H1 (cell line): ENCODE results near the gene CUX1. TPM values are rescaled to one million over a fixed set of nuclear protein-coding genes. Genes with fewer than 3 reads are reported as not detected.

Experiments
- CTCF ChIA-PET: fragments of 300-600 bp; sonication (Branson Sonifier 250); formaldehyde crosslinking; loops from one replicate; lab custom pipeline; 2021; ENCODE audit not compliant: partially characterized antibody; lab: Charles Lee
- POLR2A ChIA-PET: fragments of 300-600 bp; sonication (Branson Sonifier 250); formaldehyde crosslinking; loops from one replicate; lab custom pipeline; 2021; ENCODE audit warnings: inconsistent platforms; ENCODE audit not compliant: partially characterized antibody; lab: Charles Lee
- DNase-seq, 2 experiments: peaks; one replicate each; pipeline versions ENCODE4 v3.0.0 to v3.0.0-alpha.2; 2010 to 2022; ENCODE audit warnings: low spot score in 2 of 2, low read depth in 1 of 2, mixed read lengths in 1 of 2
- FAIRE-seq: peaks from 2 replicates; lab custom pipeline; 2011; peaks lifted over from hg19 to GRCh38; lab: Jason Lieb, UNC
- H2AFZ ChIP-seq: 2 replicates; pipeline ENCODE4 v1.8.1; 2012; ENCODE audit warnings: low read length, inconsistent platforms
- H2AK5ac ChIP-seq: 2 replicates; pipeline ENCODE4 v1.6.1; 2013; ENCODE audit warnings: low read depth, low read length
- H2BK120ac ChIP-seq: replicated peaks from 2 replicates; pipeline ENCODE3; 2013; ENCODE audit warnings: low read depth, low read length, inconsistent platforms
- H2BK12ac ChIP-seq: 2 replicates; pipeline ENCODE4 v1.6.1; 2013; ENCODE audit warnings: low read depth, low read length
- H2BK15ac ChIP-seq: 2 replicates; pipeline ENCODE4 v1.6.1; 2013; ENCODE audit warnings: low read length
- H2BK20ac ChIP-seq: 2 replicates; pipeline ENCODE4 v1.6.1; 2013; ENCODE audit warnings: low read length
- H2BK5ac ChIP-seq: 2 replicates; pipeline ENCODE4 v1.6.1; 2013; ENCODE audit warnings: low read depth, low read length
- H3K14ac ChIP-seq: 2 replicates; pipeline ENCODE4 v1.6.1; 2013; ENCODE audit warnings: inconsistent platforms; ENCODE audit not compliant: insufficient read length
- H3K18ac ChIP-seq: 2 replicates; pipeline ENCODE4 v1.6.1; 2013; ENCODE audit warnings: low read length; ENCODE audit errors: extremely low read depth
- H3K23ac ChIP-seq: 2 replicates; pipeline ENCODE4 v1.6.1; 2013; ENCODE audit warnings: inconsistent platforms; ENCODE audit not compliant: insufficient read length
- H3K23me2 ChIP-seq: 2 replicates; pipeline ENCODE4 v1.6.1; 2013; ENCODE audit warnings: low read depth, low read length
- H3K27ac ChIP-seq: 2 replicates; pipeline ENCODE4 v1.6.1; 2011; ENCODE audit warnings: low read depth, low read length, inconsistent platforms
- H3K27me3 ChIP-seq, 4 experiments: replicated peaks in 1 of 4; 1 replicate in 1 of 4; 2 replicates in 3 of 4; pipeline versions ENCODE4 v1.6.1 to v1.8.1; 2011 to 2013; ENCODE audit warnings: low read length in 3 of 4, mild to moderate bottlenecking in 3 of 4, inconsistent platforms in 2 of 4, mixed read lengths in 2 of 4, moderate library complexity in 1 of 4; ENCODE audit not compliant: control insufficient read depth in 3 of 4, insufficient read depth in 3 of 4; ENCODE audit errors: extremely low read depth in 1 of 4
- H3K36me3 ChIP-seq, 4 experiments: 2 replicates each; pipeline versions ENCODE4 v1.6.1 to v1.8.1; 2011 to 2013; ENCODE audit warnings: mild to moderate bottlenecking in 4 of 4, low read length in 3 of 4, moderate library complexity in 2 of 4, control low read depth in 1 of 4, inconsistent platforms in 1 of 4; ENCODE audit not compliant: insufficient read depth in 4 of 4, control insufficient read depth in 2 of 4
- H3K4ac ChIP-seq: replicated peaks from 2 replicates; pipeline ENCODE3; 2013; ENCODE audit warnings: low read length, low read depth, mixed read lengths, inconsistent platforms; ENCODE audit not compliant: insufficient read length
- H3K4me1 ChIP-seq, 4 experiments: replicated peaks in 1 of 4; 1 replicate in 1 of 4; 2 replicates in 3 of 4; pipeline versions ENCODE4 v1.6.1 to v1.8.1; 2011 to 2013; ENCODE audit warnings: low read length in 3 of 4, inconsistent platforms in 2 of 4, mixed read lengths in 1 of 4; ENCODE audit not compliant: insufficient read depth in 4 of 4, control insufficient read depth in 3 of 4
- H3K4me2 ChIP-seq, 2 experiments: 2 replicates each; pipeline versions ENCODE4 v1.6.1 to v1.8.1; 2011 to 2013; ENCODE audit warnings: low read depth in 2 of 2, low read length in 2 of 2, control low read depth in 1 of 2, inconsistent platforms in 1 of 2, mild to moderate bottlenecking in 1 of 2; ENCODE audit not compliant: insufficient read depth in 1 of 2
- H3K4me3 ChIP-seq, 4 experiments: fragments of 200-600, 300-600 bp in 1 of 4; sonication (generic), shearing (Covaris generic), sonication (Bioruptor Twin) in 1 of 4; 2 replicates each; pipeline versions ENCODE4 v1.5.1 to v1.8.1; 2011 to 2016; ENCODE audit warnings: low read length in 4 of 4, low read depth in 3 of 4, control low read depth in 2 of 4, inconsistent platforms in 2 of 4, mild to moderate bottlenecking in 2 of 4, mixed read lengths in 1 of 4, moderate library complexity in 1 of 4; ENCODE audit not compliant: insufficient read depth in 2 of 4; ENCODE audit errors: extremely low read depth in 1 of 4
- H3K56ac ChIP-seq: replicated peaks from 2 replicates; pipeline ENCODE3; 2013; ENCODE audit warnings: low read depth, mild to moderate bottlenecking, mixed read lengths, low read length, inconsistent platforms; ENCODE audit not compliant: insufficient read length
- H3K79me1 ChIP-seq: 2 replicates; pipeline ENCODE4 v1.6.1; 2013; ENCODE audit warnings: low read depth, low read length, control low read depth
- H3K79me2 ChIP-seq, 2 experiments: 2 replicates each; pipeline versions ENCODE4 v1.6.1 to v1.8.1; 2012 to 2013; ENCODE audit warnings: low read length in 2 of 2, mild to moderate bottlenecking in 2 of 2, inconsistent platforms in 1 of 2; ENCODE audit not compliant: insufficient read depth in 2 of 2, control insufficient read depth in 1 of 2
- H3K9ac ChIP-seq, 4 experiments: replicated peaks in 1 of 4; 1 replicate in 1 of 4; 2 replicates in 3 of 4; pipeline versions ENCODE4 v1.6.1 to v1.8.1; 2011 to 2013; ENCODE audit warnings: low read depth in 3 of 4, low read length in 3 of 4, control low read depth in 2 of 4, mild to moderate bottlenecking in 2 of 4, moderate library complexity in 2 of 4, inconsistent platforms in 1 of 4; ENCODE audit errors: extremely low read depth in 1 of 4
- H3K9me3 ChIP-seq, 2 experiments: 2 replicates each; pipeline versions ENCODE4 v1.6.1 to v1.8.1; 2012 to 2013; ENCODE audit warnings: mild to moderate bottlenecking in 2 of 2, moderate library complexity in 2 of 2, control low read depth in 1 of 2, inconsistent platforms in 1 of 2, low read depth in 1 of 2, low read length in 1 of 2, mixed read lengths in 1 of 2; ENCODE audit not compliant: insufficient read depth in 2 of 2
- H4K20me1 ChIP-seq, 2 experiments: replicated peaks in 1 of 2; 2 replicates each; pipeline versions ENCODE3 to v1.8.1; 2011 to 2013; ENCODE audit warnings: inconsistent platforms in 2 of 2, low read length in 2 of 2, mild to moderate bottlenecking in 1 of 2; ENCODE audit not compliant: insufficient read depth in 2 of 2, control insufficient read depth in 1 of 2
- H4K5ac ChIP-seq: 2 replicates; pipeline ENCODE4 v1.6.1; 2013; ENCODE audit warnings: low read length, low read depth, mixed read lengths, inconsistent platforms; ENCODE audit not compliant: insufficient read length
- H4K8ac ChIP-seq: 2 replicates; pipeline ENCODE4 v1.8.0; 2013; ENCODE audit warnings: mild to moderate bottlenecking, moderate library complexity, low read length, inconsistent platforms; ENCODE audit not compliant: insufficient read depth; ENCODE audit errors: extremely low read depth
- H4K91ac ChIP-seq: replicated peaks from 2 replicates; pipeline ENCODE3; 2013; ENCODE audit warnings: low read length, mixed read lengths, inconsistent platforms; ENCODE audit not compliant: insufficient read length
- WGBS, 2 experiments: shearing (Covaris generic) in 1 of 2; methylation state at CpG; one replicate each; pipeline versions ENCODE4 v1.1.6 to v1.1.7; 2013 to 2015; ENCODE audit warnings: low lambda C conversion rate in 2 of 2, mixed read lengths in 2 of 2, inconsistent platforms in 1 of 2, low coverage in 1 of 2, missing lambda C conversion rate in 1 of 2; ENCODE audit not compliant: insufficient replicate concordance in 2 of 2, insufficient coverage in 1 of 2, insufficient read length in 1 of 2; ENCODE audit errors: extremely low coverage in 1 of 2, missing lambda C conversion rate in 1 of 2; 5-methylcytosine and 5-hydroxymethylcytosine counted together
- polyA plus RNA-seq, 7 experiments: library from polyadenylated mRNA; depleted of rRNA in 3 of 7; stranded (reverse) in 5 of 7; unstranded in 2 of 7; fragments of >200 nt in 5 of 7; fragments of 200-250 nt in 2 of 7; gene quantifications; 1 replicate in 5 of 7; 2 replicates in 1 of 7; 4 replicates in 1 of 7; pipeline versions ENCODE4 v1.2.1 to v1.2.3, GENCODE V29; 2011 to 2013; ENCODE audit warnings: missing spikeins in 2 of 7, mixed read lengths in 2 of 7
- total RNA-seq: library from RNA; stranded (reverse); fragmentation: NEBNext Ultra II Directional; extraction: Animal tissue kit (Norgen Biotek cat#: 25700); gene quantifications from 2 replicates; pipeline ENCODE4 v1.2.1, GENCODE V29; 2021

Gene CUX1
- total and polyA plus RNA-seq, 2 of the 8 experiments (the other 6 are each of a cell fraction or from before 2014, with no cell fraction given): 21.6 to 65.9 TPM

GRCh38 chr7:102059524-102059923, 242.1 kb downstream of the CUX1 start:
- DNase-seq (no peak), FAIRE-seq (no peak)
- H2BK12ac ChIP-seq: no peak overlapping the region
- H3K4me3 ChIP-seq: no peak overlapping the region
- H4K20me1 ChIP-seq: peaks cover 1 to 7% of the 10 kb centered on the region in 2 experiments
- ChIA-PET CTCF (interaction anchor here (0.7 to 1.5 kb wide), 4 partner anchors 10 to 48 kb away, joined by 3 to 4 read pairs (median 3); no protein-coding TSS in a partner anchor), POLR2A (no interaction called here)
- no peak overlapping the region for H3K18ac ChIP-seq
- no peak overlapping the region for H2BK120ac ChIP-seq
- no peak overlapping the region for H4K5ac ChIP-seq
- no peak overlapping the region for H3K14ac ChIP-seq
- H2BK15ac ChIP-seq: no peak overlapping the region
- no peak overlapping the region for H3K23ac ChIP-seq
- H3K36me3 ChIP-seq: no peaks in the 10 kb centered on the region
- H3K27me3 ChIP-seq: no peaks in the 10 kb centered on the region
- no peaks in the 10 kb centered on the region for H3K9me3 ChIP-seq
- H3K79me1 ChIP-seq: 0 out of 2 replicates have a peak, but pooled peaks cover 2% of the 10 kb centered on the region
- H2BK5ac ChIP-seq: no peak overlapping the region
- no peak overlapping the region for H2AFZ ChIP-seq
- H2BK20ac ChIP-seq: no peak overlapping the region
- H3K4ac ChIP-seq: no peak overlapping the region
- WGBS, 2 experiments: 94% methylated on average over 7 of the region's 9 CpGs; no CpG with 5 or more reads in 1 of the 2 experiments
- no peak overlapping the region for H3K56ac ChIP-seq
- H3K4me2 ChIP-seq: no peak overlapping the region
- no peak overlapping the region for H2AK5ac ChIP-seq
- H3K9ac ChIP-seq: no peak overlapping the region
- H3K27ac ChIP-seq: no peak overlapping the region
- peaks cover 0 to 12% of the 10 kb centered on the region in 2 experiments; a peak in 2 of 4 replicates for H3K79me2 ChIP-seq
- no peaks in the 10 kb centered on the region for H3K23me2 ChIP-seq
- peaks cover 5 to 10% (median 8%) of the 10 kb centered on the region in 4 experiments for H3K4me1 ChIP-seq
- no peak overlapping the region for H4K8ac ChIP-seq
- no peak overlapping the region for H4K91ac ChIP-seq
